Raji (cell line): ENCODE data around the gene CP.

Experiments used
- POLR2A ChIP-seq: IDR thresholded peaks from 2 replicates; pipeline ENCODE4 v1.6.1; 2011; ENCODE audit warnings: low read depth, low read length, control low read depth; ENCODE audit not compliant: insufficient read depth

CP gene

DNA sequence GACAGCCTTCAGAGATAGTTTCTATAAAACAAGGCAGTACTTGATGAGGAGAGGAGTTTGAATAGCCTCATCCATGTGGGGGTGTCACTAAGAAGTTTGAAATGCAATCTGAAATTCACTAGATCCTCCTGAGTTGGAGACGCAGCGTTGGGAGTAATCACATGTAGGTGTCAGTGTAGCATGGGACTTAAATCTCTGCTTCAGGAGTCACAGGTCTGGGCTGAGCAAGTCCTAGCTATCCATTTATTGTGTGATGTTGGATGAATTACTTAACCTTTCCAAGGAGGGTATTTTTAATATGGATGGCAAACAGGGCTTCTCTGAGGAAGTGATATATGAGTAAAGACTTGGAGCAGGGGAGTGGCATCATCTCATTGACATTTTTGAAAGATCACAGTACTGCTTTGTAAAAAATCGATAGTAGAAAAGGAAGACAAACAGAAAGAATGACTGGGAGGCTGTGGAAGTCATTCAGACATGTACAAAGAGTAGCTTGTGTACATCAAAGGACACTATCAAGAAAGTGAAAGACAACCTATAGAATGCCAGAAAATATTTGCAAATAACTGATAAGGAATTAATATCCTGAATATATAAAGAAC, 17.1 kb downstream of the CP start:
- TF ChIP-seq POLR2A: no peak

DNA sequence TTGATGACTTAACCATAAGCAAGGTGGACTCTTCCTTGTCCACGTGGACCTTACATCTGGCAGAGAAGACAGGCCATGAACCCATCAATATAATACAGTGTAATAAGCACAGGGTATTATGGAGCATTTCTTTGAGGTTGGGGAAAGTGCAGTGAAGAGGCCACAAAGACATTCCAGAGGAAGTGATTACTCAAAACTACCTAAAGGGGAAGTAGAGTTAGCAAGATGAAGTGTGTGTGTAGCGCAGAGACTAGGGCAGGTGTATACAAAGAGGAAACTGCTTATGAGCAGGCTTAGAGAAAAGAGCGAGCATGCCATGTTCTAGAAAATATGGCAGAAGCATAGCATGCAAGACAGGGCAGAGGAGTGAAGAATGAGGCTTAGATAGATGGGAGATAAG, 17.9 kb downstream of the CP start:
- TF ChIP-seq POLR2A: no peak

DNA sequence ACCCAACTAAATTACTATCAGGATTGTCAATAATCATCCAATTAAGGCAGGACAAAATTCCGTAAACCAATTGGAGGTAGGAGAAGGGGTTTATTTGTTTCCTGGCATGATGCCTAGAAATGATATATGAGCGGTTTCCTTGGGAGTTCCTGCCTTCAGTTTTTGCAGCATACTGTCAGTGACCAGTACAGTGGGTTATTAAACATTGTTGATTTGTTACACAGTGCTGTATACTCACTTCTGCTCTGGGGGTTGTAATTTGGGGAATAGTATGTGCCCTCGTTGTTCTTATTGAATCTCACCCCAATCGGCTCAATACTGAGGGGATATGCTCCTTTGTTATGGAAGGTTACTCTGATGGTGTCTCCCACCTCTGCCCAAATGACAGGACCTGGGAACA, 22.2 kb downstream of the CP start:
- TF ChIP-seq POLR2A: no peak

DNA sequence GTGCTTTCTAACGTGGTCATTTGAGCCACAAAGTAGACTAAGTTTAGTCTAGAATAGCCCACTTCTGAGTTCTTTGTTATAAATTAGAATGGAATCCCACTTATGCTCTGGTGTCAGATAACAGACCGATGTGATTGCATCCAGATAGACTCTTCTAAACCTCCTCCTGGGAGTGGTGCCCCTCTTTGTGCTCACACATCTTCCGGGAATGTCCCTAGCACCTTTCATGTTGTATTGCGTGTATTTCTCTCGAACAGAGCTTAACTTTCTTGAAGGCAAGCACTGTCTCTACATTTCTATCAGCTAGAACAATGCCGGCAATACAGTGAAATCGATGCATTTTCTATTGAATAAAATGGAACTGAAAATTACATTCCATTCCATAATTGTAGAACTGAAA, 23.0 kb downstream of the CP start:
- no peak for TF ChIP-seq POLR2A

DNA sequence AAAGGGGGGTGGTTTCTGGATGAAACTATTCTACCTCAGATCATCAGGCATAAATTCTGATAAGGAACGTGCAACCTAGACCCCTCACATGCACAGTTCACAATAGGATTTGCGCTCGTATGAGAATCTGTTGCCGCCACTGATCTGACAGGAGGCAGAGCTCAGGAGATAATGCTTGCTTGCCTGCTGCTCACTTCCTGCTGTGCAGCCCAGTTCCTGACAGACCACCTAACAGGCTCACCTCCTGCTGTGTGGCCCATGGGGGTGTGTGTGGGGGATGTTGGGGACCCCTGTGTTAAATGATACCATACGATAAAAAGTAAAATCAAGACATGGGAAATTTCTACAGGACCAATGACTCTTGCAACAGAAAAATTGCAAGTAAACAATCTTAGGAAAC, 24.0 kb downstream of the CP start:
- TF ChIP-seq POLR2A: no peak

DNA sequence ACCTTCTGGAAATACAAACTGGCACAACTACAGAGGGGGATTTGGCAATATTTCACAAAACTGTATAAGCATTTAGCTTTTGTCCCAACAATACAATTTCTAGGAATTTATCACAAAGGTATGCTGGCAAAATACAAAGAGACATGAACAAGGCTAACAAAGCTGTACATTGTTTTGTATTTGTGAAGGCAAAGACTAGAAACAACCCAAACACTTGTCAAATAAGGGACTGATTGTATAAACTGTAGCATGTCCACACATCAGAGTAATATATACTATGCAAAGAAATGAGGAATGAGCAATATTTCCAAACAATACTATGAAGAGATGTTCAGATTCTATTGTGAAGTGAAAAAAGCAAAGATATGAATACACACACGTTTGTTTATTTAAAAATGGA, 26.4 kb downstream of the CP start:
- no peak for TF ChIP-seq POLR2A

DNA sequence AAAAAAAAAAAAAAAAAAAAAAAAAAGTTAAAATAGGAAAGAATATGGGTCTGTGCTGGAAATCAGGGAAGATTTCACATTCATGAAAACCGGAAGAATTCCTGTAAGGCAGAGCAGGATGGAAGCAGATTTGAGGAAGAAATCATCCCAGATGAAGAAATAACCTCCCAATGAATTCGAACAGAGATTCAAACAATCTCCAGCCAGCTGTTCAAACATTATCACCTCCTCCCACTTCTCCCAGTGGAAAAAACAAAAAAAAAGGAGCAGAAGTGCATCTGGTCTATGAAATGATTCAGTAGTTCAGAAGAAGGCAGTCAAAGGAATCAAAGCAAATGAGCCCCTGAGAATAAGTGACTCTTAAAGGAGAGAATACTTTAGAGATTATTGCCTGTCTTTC, 33.1 kb downstream of the CP start:
- TF ChIP-seq POLR2A: no peak

DNA sequence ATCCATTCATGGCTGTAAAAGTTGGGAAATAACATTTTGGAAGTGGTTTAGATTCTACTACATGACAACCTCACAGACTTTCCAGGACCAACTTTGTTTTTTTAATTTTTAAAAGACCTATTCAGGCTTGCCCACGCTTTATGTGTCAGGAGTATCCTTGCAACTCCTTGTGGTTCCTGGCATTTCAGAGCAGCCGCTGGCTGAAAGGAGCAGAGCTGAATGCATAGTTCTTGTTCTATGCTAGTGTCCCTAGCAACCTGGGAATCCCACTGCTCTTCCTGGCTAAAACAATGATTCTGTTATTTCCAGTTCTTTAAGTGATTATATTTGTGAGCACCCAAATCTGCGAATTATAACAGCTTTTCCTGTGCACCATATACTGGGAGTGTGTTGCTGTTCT, 34.9 kb downstream of the CP start:
- no peak for TF ChIP-seq POLR2A

DNA sequence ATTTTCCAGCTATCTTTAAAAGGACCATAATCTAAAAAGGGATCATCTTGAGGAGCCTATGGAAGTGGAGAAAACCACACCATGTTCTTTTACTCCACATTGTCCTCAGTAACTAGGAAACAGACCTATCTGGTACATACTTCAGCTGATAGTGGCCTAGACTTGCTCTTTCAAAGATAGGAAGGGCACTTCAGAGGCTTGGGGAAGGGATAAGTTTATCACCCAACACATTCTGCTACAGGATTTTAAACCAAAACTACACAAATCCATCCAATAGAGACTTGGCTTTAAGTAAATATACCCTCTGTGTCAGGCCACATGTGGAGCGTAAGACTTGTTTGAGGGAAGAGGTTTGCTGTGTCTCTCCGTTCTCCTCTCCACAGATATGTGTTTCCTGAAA, 35.4 kb downstream of the CP start:
- TF ChIP-seq POLR2A: no peak

DNA sequence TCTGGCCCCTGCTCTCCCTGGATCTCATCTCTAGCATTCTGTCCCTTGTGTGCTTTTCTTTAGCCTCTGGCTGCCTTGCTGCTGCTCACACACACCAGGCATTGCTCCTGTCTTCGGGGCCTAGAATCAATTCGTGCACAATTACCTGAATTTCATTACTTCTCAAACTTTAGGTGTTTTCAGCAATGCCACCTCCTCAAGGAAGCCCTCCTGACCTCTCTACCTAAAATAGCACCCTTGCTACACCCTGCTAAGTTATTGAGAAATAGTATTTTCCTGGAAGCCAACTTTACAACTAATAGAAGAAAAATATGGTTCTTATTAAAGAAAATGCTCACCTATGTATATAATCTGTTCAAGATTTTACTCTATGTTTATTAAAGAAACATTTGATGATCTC, 40.4 kb downstream of the CP start:
- no peak for TF ChIP-seq POLR2A

DNA sequence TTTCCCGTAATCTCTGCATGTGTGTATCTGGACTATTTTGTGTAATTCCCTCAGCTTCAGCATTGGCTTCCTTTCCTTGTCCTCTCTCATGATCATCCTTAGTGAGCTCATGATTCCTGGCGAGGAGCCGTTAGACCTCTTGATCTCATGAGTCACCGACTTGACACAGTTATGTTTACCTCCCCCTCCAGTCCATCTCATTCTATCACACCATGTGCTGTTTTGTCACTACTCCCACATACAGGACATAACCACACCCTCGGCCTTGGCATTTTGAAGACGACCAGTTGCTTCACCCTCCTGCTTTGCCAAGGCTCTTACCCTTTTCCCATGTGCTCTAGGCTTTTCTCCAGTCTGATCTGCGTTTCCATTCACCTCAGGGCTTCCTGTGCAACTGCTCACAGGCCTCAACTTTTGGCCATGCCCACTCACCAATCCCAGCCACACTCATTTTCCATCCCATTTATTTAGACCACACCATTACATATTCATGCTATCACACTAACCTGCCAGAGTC, 41.5 kb downstream of the CP start:
- TF ChIP-seq POLR2A: no peak

DNA sequence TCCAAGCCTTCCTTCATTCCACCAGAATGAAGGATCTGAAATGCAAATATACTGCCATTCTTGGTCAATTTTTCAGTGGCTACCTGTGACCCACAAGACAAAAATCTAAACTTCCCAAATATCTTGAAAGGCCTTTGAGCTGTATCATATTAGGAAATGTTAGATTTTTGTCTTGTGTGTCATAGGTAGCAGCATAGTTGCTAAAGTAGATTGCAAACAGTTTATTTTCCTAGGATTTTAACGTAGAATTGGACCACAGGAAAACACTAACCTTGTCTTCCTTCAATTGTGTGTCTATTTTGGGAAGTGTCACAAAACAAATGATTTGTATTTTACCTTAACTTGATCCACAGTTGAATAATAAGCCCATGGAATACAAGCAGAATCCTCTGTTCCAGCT, 42.4 kb downstream of the CP start:
- TF ChIP-seq POLR2A: no peak

DNA sequence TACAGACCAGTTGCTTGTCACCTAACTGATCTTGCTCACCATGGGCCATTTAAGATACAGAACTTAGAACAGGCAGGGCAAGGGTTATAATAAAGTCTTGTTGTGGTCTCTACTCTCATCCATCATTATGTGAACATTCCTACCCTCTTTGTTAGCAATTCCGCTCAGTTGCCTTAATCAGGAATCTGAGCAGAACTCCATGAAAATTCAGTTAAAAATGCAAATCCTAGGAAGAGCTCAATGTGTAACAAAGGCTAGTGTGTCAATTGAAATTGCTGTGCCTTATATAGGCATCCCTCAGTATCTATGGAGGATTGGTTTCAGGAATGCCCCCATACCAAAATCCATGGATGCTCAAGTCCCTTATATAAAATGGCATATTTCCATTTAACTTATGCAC, 44.5 kb downstream of the CP start:
- no peak for TF ChIP-seq POLR2A

DNA sequence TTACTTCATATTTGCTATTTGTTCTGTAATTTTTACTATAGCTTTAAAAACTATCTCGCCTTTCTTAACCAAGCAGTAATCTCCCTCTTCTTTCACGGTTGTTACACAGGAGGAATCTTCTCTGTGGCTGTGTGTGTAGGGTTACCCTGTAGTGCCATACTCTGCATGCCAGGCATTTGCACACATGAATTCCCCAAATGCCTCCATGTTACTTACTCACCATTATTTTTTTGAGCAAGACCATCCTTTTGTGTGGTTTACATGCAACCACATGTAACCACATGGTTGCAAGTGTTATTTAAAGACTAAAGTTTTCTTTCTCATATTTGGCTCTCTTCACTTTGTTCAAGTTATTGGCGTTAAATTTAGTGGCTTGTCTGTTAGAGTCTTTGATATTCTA, 46.7 kb downstream of the CP start:
- TF ChIP-seq POLR2A: no peak

DNA sequence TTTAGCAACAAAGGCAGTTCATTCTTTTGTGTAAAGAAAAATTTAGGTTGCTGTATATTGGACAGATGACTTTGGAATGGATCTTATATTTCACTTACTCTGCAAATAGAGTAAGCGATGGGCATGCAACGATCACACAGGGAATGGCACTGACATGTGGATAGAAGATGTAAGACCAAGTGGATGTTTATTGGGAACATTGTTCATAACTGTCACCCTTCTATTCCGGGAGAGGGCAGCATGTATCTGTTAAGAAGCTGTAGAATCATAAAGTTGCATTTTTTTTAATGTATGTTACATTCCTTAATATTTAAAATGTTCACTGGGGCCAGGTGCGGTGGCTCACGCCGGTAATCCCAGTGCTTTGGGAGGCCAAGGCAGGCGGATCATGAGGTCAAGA, 51.0 kb downstream of the CP start:
- no peak for TF ChIP-seq POLR2A

DNA sequence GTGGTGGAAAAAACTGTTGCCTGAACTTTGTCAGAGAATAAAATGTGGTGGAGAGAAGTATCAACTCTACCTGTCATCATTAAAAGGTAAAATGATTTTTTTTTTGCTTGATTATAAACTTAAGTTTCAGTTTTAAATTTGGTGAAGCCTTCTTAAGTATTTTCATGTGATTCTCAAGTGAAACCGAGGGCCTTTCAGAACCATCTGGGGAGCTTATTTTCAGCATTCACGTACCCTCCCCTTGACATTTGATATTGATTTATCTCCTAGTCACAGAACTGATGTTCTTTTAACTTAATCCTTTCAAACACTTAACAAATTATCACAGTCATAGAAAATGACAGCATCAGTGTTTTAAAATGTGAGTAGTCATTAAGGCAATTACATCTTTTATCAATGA, 53.7 kb downstream of the CP start:
- TF ChIP-seq POLR2A: no peak

DNA sequence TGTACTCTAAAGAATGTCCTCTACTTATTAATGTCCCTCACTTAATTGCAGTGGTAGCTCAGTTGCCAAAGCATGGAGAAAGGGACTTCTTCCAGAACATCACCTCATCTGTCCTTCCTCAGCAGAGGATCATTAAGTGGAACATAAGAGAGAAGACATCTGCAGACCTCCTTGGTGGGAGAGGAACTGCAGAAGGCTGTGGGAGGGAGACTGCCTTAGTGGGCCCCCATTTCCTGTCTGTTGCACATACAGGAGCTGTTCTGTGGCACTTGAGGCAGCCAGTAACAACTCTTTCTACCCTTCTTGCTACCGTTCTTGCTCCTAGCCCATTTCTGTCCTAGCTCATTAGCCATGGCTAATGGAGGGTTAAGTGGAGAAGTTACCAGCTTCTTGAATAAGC, 58.6 kb downstream of the CP start:
- no peak for TF ChIP-seq POLR2A

DNA sequence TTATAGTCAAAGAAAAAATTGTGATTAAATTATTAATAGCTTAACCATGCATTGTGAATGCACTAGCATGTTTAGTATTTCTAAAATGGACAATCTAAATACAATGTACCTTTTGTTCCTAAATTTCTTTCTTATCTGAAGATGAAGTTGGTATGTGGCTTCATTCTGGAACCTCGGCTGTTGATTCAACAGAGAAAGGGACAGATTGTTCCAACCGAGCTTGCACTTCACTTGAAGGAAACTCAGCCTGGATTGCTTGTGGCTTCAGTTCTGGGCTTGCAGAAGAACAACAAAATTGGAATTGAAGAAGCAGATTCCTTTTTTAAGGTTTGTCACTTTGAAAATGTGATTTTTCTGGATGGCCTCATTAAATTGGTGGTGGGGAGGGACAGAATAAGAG, 59.6 kb downstream of the CP start:
- no peak for TF ChIP-seq POLR2A

DNA sequence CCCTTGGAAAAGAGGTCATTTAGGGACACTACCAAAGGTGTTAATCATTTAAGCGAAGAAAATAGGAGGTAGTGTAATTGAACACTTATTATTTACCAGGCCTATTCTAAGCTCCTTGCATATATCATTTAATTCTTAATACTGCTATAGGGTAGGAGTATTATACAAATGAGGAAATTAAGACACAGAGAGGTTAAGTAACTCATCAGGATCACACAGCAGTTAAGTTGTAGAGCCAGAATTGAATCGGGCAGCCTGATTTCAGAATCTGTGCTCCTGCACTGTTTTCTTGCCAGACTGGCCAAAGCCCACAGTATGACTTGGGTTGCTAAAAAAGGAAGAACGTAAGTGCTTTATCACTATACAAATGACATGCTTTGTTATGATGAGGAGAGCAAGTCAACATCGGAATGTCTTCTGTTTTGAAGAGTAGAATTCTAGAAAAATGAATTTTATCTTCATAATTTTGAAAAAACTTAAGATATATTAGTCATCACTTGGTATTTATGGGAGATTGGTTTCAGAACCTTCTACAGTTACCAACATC, 60.8 kb downstream of the CP start:
- no peak for TF ChIP-seq POLR2A
